HUDEP-2 (cell line): Measurements from ENCODE around the gene CARD9.

Experiments
- DNase-seq, 76 experiments: peaks; one replicate each; lab custom pipeline; 2025; ENCODE audit not compliant: unreplicated experiment in 76 of 76; lab: John Stamatoyannopoulos, UW

The CARD9 gene

DNA sequence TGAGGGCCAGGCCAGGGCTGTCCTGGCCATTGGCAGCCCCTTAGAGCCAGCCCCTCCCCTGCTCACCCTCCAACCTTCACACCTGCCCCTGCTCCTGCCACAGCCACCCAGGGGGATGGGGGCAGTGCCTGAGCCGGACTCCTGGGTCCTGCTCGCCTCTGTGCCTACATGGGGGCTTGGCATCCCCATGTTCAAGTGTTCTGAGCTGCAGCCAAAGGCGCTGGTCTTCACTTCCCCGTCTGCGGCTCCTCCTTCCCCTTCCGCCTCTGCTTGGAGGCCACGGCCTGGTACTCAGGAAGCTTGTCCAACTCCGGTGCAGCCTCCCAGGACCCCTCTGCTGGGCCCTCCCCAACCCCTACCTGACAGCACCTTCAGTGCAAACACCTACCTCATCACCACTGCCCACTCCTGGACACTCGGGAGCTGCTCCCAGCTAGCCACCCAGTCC lies 7.7 kb downstream of the CARD9 start:
- DNase-seq = no peak

- peak in 23 of 76 experiments; percentile 5 to 63 (median 27) for DNase-seq
Observed at GRCh38 chr9:136364942-136365774, 8.3 kb downstream of the CARD9 start.

DNA sequence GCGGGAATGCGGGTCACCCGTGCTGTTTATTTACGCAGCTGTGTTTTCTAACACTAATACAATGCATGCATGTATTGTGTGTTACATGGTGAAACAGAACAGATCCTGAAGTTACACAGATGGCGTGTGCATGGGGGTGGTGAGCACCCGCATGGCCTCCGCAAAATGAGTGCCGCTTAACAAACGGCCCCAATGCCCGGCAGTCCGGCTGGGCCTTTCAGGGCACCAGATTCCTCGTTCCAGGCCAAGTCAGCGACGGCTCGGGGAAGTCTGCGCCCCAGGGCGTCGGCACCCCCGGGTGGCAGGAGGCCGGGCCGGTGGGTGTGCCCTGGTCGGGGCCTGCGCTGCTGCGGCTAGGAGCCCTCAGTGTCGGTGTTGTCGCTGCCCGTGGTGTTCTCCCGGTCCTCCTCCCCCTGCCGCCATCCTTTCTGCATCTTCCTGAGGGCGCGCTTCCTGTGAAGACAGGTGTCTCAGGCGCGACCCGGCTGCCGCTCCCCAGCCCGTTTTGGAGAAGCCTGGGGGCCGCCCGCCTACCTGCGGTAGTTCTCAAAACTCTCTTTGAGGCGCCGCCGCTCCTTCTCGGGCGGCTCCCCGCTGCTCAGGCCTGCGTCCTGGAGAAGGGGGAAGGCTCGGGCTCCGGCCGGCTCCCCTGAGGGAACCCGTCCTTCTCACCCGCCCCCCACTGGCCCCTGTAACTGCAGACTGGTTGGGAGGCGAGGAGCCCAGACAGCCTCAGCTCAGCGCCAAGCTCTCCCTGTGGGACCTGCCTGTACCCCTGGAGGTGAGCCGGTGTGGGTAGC lies 9.3 kb downstream of the CARD9 start:
- DNase-seq = peak in 17 of 76 experiments; percentile 6 to 80 (median 34)

- peak; percentile 22 to 98 (median 95) for DNase-seq
Observed at GRCh38 chr9:136363106-136363948, 10.1 kb downstream of the CARD9 start, which contains the start of gene DNLZ. DNLZ (minus strand) TSS chr9:136363744; CDS start chr9:136363714, 30 bp downstream.

GRCh38 chr9:136362450-136362784 lies 11.1 kb downstream of the CARD9 start:
- peak in 3 of 76 experiments; percentile 10 to 41 (median 11) for DNase-seq

DNA sequence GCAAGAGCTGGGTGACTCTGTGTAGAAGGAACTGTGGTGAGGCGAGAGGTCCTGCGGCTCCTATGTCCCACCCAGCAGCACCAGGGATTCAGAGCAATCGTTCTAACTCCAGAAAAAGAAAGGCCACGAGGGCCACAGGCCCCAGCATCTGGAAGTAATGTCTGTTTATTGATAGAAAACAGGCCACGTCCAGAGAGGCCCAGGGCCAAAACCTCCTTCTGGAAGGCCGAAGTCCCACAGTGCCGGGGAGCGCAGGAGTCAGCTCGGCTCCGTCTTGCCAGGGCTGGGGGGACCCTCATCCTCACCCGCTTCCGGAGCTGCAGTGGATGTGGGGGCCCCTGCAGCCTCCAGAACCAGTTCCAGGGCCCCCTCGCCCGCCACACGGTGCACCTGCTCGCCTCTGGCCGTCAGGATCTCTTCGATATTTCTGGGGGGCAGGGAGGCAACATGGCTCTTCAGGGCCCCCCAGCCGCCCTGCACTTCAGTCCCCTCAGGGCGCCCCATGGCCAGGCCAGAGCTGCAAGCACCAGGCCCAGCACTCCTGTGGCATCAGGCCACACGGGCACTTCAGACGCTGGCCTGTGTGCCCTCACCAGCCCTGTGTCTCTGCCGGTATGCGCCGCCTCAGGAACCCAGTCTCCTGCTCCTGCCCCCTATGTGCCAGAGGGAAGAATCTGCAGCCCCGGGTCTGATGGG lies 11.6 kb downstream of the CARD9 start:
- DNase-seq = peak in 1 of 76 experiments; percentile 41

GRCh38 chr9:136361047-136361753 lies 12.3 kb downstream of the CARD9 start:
- no peak for DNase-seq

GRCh38 chr9:136359774-136360718 lies 13.4 kb downstream of the CARD9 start:
- DNase-seq = no peak

- DNase-seq = no peak
Observed at GRCh38 chr9:136358888-136359287, 14.6 kb downstream of the CARD9 start.

- no peak for DNase-seq
Observed at GRCh38 chr9:136358016-136358415, 15.5 kb downstream of the CARD9 start.

DNA sequence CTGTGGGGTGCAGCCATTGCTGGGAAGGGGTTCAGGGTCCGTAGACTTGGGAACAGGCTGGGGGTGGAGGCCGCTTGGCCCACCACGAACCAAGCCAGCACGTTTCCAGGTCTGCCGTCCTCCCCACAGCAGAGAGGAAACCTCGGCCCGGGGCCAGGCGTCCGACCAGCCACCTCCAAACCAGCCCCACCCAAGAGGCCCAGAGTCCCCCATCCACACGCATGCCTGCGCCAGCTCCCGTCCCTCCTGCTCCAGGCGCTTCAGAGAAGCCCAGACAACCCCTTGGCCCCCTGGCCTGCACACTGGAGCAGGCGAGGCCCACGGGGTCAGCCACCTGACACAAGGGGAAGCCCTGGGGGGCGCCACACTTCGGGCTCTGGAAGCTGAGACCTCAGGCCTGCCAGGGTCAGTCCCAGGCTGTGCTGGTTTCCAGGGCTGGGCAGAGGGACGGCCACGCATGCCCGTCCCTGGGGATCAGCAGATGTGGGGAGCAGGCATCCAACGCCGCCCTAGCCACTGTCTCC lies 16.2 kb downstream of the CARD9 start:
- DNase-seq = no peak

- DNase-seq = no peak
Observed at GRCh38 chr9:136355616-136356557, 17.6 kb downstream of the CARD9 start.

DNA sequence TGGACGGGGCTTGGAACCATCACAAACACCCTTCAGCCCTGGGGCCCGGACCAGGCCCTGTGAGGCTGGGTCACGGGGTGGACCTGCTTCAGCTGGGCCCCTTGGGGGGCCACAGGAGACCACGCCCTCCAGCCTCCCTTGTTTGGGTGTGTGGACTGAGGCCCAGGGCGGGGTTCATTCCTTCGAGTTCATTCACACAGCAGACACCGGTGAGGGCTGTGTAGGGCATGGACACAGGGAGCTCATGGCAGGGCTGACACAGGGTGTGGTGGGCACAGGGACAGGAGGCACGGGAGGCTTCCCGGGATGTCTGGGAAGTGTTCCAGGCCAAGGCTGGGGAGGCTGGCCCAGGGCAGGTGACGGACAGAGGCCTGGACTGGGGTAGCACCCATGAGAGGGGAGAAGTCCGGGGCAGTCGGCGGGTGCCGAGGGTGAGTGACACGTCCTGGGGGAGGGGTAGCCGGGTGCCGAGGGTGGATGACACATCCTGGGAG lies 18.8 kb downstream of the CARD9 start:
- DNase-seq = peak in 2 of 76 experiments; percentile 4 to 29

DNA sequence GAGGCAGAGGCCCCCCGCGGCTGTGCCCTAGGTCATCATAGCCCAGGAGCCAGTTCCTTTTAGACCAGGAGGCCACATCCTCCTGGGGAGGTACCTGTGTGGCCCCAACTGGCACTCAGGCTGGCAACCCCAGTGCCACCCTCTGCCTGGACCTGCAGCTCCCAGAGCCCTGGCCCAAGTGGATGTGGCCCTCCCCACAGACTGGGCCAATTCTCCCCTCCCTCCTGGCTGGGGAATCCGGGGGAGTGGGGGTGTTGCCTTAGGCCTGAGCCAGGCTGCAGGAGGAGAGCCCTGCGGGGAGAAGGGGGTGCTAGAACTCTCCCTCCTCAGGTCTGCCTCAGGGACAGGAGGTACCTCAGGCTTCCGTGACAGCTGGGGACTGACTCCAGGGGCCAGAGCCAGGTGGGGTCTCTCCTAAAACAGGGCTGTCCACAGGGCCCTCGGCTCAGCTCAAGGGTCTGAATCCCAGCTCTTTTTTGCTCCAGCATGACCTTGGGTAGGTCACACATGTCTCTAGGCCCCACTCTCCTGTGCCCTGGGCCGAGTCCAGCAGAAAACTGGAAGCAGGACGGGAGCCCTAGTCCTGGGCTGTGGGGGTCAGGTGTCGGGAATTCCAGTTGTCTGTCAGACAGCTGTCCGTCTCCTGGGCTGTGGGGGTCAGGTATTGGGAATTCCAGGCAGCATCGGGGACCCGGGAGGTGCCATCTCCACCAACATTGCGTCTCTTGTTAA lies 19.5 kb downstream of the CARD9 start:
- DNase-seq = peak in 1 of 76 experiments; percentile 15

GRCh38 chr9:136353088-136353487 lies 20.4 kb downstream of the CARD9 start:
- no peak for DNase-seq

- peak in 1 of 76 experiments; percentile 14 for DNase-seq
Observed at GRCh38 chr9:136352682-136353081, 20.8 kb downstream of the CARD9 start.
